ENCODE results near the gene OCA2. TPM values are rescaled to one million over a fixed set of nuclear protein-coding genes. Genes with fewer than 3 reads are reported as not detected.

The OCA2 gene
- total RNA-seq, 2 donors from 2014 or later: not detected

- ATAC-seq (no peak), DNase-seq (no peak)
- intact Hi-C loops (cut with DNase I): no loop called here
- TF ChIP-seq POLR2A (IDR thresholded peaks at IDR 0.05) (no peak), CTCF (IDR thresholded peaks at IDR 0.05) (no peak)
- H3K4me3 ChIP-seq: no peak overlapping the region
- H3K9me3 ChIP-seq: no peaks in the 10 kb centered on the region
- 55 to 66% methylated on average over 4 of the region's 4 CpGs for WGBS, 2 donors
- H3K4me1 ChIP-seq: no peaks in the 10 kb centered on the region
- H3K36me3 ChIP-seq (replicated peaks in 1 of 2; ENCODE audit: insufficient read depth in 1 of 2, low read depth in 2 of 2): no peaks in the 10 kb centered on the region
- no peak overlapping the region for H3K27ac ChIP-seq
- H3K27me3 ChIP-seq: no peaks in the 10 kb centered on the region
These were observed 278.4 kb downstream of the OCA2 start for GRCh38 chr15:27820722-27821121.

GRCh38 chr15:27820232-27820631 lies 278.9 kb downstream of the OCA2 start:
- Histone ChIP-seq H3K27ac (no peak overlapping the region), H3K36me3 (replicated peaks in 1 of 2; ENCODE audit: insufficient read depth in 1 of 2, low read depth in 2 of 2) (no peaks in the 10 kb centered on the region), H3K9me3 (no peaks in the 10 kb centered on the region), H3K27me3 (no peaks in the 10 kb centered on the region), H3K4me1 (no peaks in the 10 kb centered on the region), H3K4me3 (no peak overlapping the region)
- intact Hi-C loops (cut with DNase I): no loop called here
- 61 to 63% methylated on average over 7 of the region's 7 CpGs for WGBS, 2 donors
- DNase-seq (no peak), ATAC-seq (no peak)
- no peak for TF ChIP-seq POLR2A (IDR thresholded peaks at IDR 0.05)
- TF ChIP-seq CTCF (IDR thresholded peaks at IDR 0.05): no peak

GRCh38 chr15:27817258-27817657 lies 281.9 kb downstream of the OCA2 start:
- TF ChIP-seq CTCF (IDR thresholded peaks at IDR 0.05): no peak
- TF ChIP-seq POLR2A (IDR thresholded peaks at IDR 0.05): no peak
- no peaks in the 10 kb centered on the region for H3K4me1 ChIP-seq
- no peaks in the 10 kb centered on the region for H3K27me3 ChIP-seq
- ATAC-seq (no peak), DNase-seq (no peak)
- H3K4me3 ChIP-seq: no peak overlapping the region
- 55 to 78% methylated on average over 3 of the region's 3 CpGs for WGBS, 2 donors
- H3K9me3 ChIP-seq: no peaks in the 10 kb centered on the region
- intact Hi-C loops (cut with DNase I): no loop called here
- H3K36me3 ChIP-seq (replicated peaks in 1 of 2; ENCODE audit: insufficient read depth in 1 of 2, low read depth in 2 of 2): no peaks in the 10 kb centered on the region
- H3K27ac ChIP-seq: no peak overlapping the region

GRCh38 chr15:27816790-27817189 lies 282.3 kb downstream of the OCA2 start:
- DNase-seq (no peak), ATAC-seq (no peak)
- Histone ChIP-seq H3K27me3 (no peaks in the 10 kb centered on the region), H3K4me1 (no peaks in the 10 kb centered on the region), H3K36me3 (replicated peaks in 1 of 2; ENCODE audit: insufficient read depth in 1 of 2, low read depth in 2 of 2) (no peaks in the 10 kb centered on the region), H3K27ac (no peak overlapping the region), H3K9me3 (no peaks in the 10 kb centered on the region), H3K4me3 (no peak overlapping the region)
- intact Hi-C loops (cut with DNase I): no loop called here
- TF ChIP-seq CTCF (IDR thresholded peaks at IDR 0.05) (no peak), POLR2A (IDR thresholded peaks at IDR 0.05) (no peak)
- 77 to 82% methylated on average over 8 of the region's 8 CpGs for WGBS, 2 donors

GRCh38 chr15:27815035-27815434 lies 284.1 kb downstream of the OCA2 start:
- 70 to 72% methylated on average over 8 of the region's 8 CpGs for WGBS, 2 donors
- TF ChIP-seq POLR2A (IDR thresholded peaks at IDR 0.05): no peak
- TF ChIP-seq CTCF (IDR thresholded peaks at IDR 0.05): no peak
- Histone ChIP-seq H3K4me3 (no peak overlapping the region), H3K27me3 (no peaks in the 10 kb centered on the region), H3K27ac (no peak overlapping the region), H3K9me3 (no peaks in the 10 kb centered on the region), H3K36me3 (replicated peaks in 1 of 2; ENCODE audit: insufficient read depth in 1 of 2, low read depth in 2 of 2) (no peaks in the 10 kb centered on the region), H3K4me1 (no peaks in the 10 kb centered on the region)
- ATAC-seq (no peak), DNase-seq (no peak)
- intact Hi-C loops (cut with DNase I): no loop called here
